HEK293T (cell line): ENCODE measurements around the gene BMPER.

Experiments used
- CTCF ChIA-PET: fragments of 350-600 bp; formaldehyde crosslinking; extraction: SDS; loops from one replicate; lab custom pipeline; 2021; ENCODE audit warnings: antibody characterized with exemption, inconsistent platforms; lab: Yijun Ruan, JAX
- POLR2A ChIA-PET: fragments of 350-600 bp; formaldehyde crosslinking; extraction: SDS; loops from one replicate; lab custom pipeline; 2020; ENCODE audit warnings: antibody characterized with exemption, inconsistent platforms; lab: Yijun Ruan, JAX
- DNase-seq: peaks from one replicate; pipeline ENCODE4 v3.0.0; 2012; ENCODE audit warnings: mixed read lengths; ENCODE audit errors: extremely low spot score
- ARNT ChIP-seq: fragments of 450-650 bp; IDR thresholded peaks from 2 replicates; pipeline ENCODE4 v1.6.1; 2017; ENCODE audit warnings: mild to moderate bottlenecking
- BHLHE40 ChIP-seq: fragments of 450-650 bp; IDR thresholded peaks from 2 replicates; pipeline ENCODE4 v1.6.1; 2016; ENCODE audit warnings: mild to moderate bottlenecking, moderate library complexity, borderline replicate concordance
- CTBP1 ChIP-seq: fragments of 450-650 bp; IDR thresholded peaks from 2 replicates; pipeline ENCODE4 v1.6.1; 2016; ENCODE audit warnings: borderline replicate concordance
- ELF4 ChIP-seq: fragments of 450-650 bp; IDR thresholded peaks from 2 replicates; pipeline ENCODE4 v1.6.1; 2017; ENCODE audit warnings: antibody characterized with exemption
- FOXA1 ChIP-seq: fragments of 450-650 bp; IDR thresholded peaks from 2 replicates; pipeline ENCODE4 v1.6.1; 2016; ENCODE audit warnings: mild to moderate bottlenecking
- FOXK2 ChIP-seq: fragments of 450-650 bp; IDR thresholded peaks from 2 replicates; pipeline ENCODE4 v1.6.1; 2016; ENCODE audit warnings: mild to moderate bottlenecking
- FOXM1 ChIP-seq: fragments of 450-650 bp; IDR thresholded peaks from 2 replicates; pipeline ENCODE4 v1.6.1; 2017; ENCODE audit warnings: mild to moderate bottlenecking, borderline replicate concordance
- HDGF ChIP-seq: fragments of 450-650 bp; IDR thresholded peaks from 2 replicates; pipeline ENCODE4 v1.6.1; 2017; ENCODE audit warnings: antibody characterized with exemption, borderline replicate concordance
- L3MBTL2 ChIP-seq: fragments of 450-650 bp; conservative IDR thresholded peaks from 2 replicates; pipeline ENCODE4 v1.6.1; 2016; ENCODE audit warnings: mild to moderate bottlenecking
- LEF1 ChIP-seq: fragments of 450-650 bp; IDR thresholded peaks from 2 replicates; pipeline ENCODE4 v1.6.1; 2017; ENCODE audit warnings: mild to moderate bottlenecking, borderline replicate concordance
- NFRKB ChIP-seq: fragments of 450-650 bp; IDR thresholded peaks from 2 replicates; pipeline ENCODE4 v1.6.1; 2016; ENCODE audit warnings: mild to moderate bottlenecking, moderate library complexity
- PKNOX1 ChIP-seq: fragments of 450-650 bp; IDR thresholded peaks from 2 replicates; pipeline ENCODE4 v1.6.1; 2016
- SP1 ChIP-seq: fragments of 450-650 bp; IDR thresholded peaks from 2 replicates; pipeline ENCODE4 v1.6.1; 2017
- SUZ12 ChIP-seq: fragments of 450-650 bp; IDR thresholded peaks from 2 replicates; pipeline ENCODE4 v1.6.1; 2016; ENCODE audit warnings: mild to moderate bottlenecking
- TARDBP ChIP-seq: fragments of 450-650 bp; IDR thresholded peaks from 2 replicates; pipeline ENCODE4 v1.6.1; 2016
- ZNF384 ChIP-seq: fragments of 450-650 bp; IDR thresholded peaks from 2 replicates; pipeline ENCODE4 v1.6.1; 2016

Gene BMPER

GRCh38 chr7:34067005-34067778 is 161.9 kb downstream of the BMPER start:
- ChIA-PET POLR2A (no interaction called here), CTCF (interaction anchor here (1.1 kb wide), 1 partner anchor 134 kb away, joined by 3 read pairs; no protein-coding TSS in a partner anchor)
- TF ChIP-seq ELF4 (no peak), HDGF (no peak), PKNOX1 (no peak), LEF1 (no peak), ZNF384 (no peak), FOXK2 (no peak), BHLHE40 (no peak), SUZ12 (no peak), ARNT (no peak), L3MBTL2 (no peak), NFRKB (no peak), FOXM1 (no peak), CTBP1 (no peak), TARDBP (no peak), SP1 (no peak), FOXA1 (no peak)
- DNase-seq: peak; percentile 19

GRCh38 chr7:34069676-34070075 is 164.3 kb downstream of the BMPER start:
- ChIA-PET POLR2A (interaction anchor here (1.2 to 1.4 kb wide), 2 partner anchors 18 kb away, joined by 3 to 5 read pairs; no protein-coding TSS in a partner anchor), CTCF (interaction anchor here (0.6 to 1.2 kb wide), 2 partner anchors 137 to 580 kb away, joined by 3 to 4 read pairs; no protein-coding TSS in a partner anchor)
- no peak for DNase-seq
- TF ChIP-seq NFRKB (no peak), ELF4 (no peak), SP1 (no peak), HDGF (no peak), L3MBTL2 (no peak), FOXM1 (no peak), CTBP1 (no peak), PKNOX1 (no peak), BHLHE40 (no peak), FOXK2 (no peak), TARDBP (no peak), LEF1 (no peak), SUZ12 (no peak), ZNF384 (no peak), ARNT (no peak), FOXA1 (no peak)

- DNase-seq: no peak
- CTCF ChIA-PET: interaction anchor here (0.6 to 1.2 kb wide), 2 partner anchors 138 to 292 kb away, joined by 3 to 4 read pairs; no protein-coding TSS in a partner anchor
- POLR2A ChIA-PET: no interaction called here
- TF ChIP-seq HDGF: no peak
- no peak for TF ChIP-seq SUZ12
- TF ChIP-seq BHLHE40: no peak
- TF ChIP-seq FOXM1: no peak
- no peak for TF ChIP-seq PKNOX1
- no peak for TF ChIP-seq FOXK2
- TF ChIP-seq L3MBTL2: no peak
- no peak for TF ChIP-seq ARNT
- no peak for TF ChIP-seq ZNF384
- no peak for TF ChIP-seq LEF1
- TF ChIP-seq SP1: no peak
- no peak for TF ChIP-seq TARDBP
- no peak for TF ChIP-seq NFRKB
- TF ChIP-seq FOXA1: no peak
- TF ChIP-seq CTBP1: no peak
- no peak for TF ChIP-seq ELF4
These were observed 165.4 kb downstream of the BMPER start for GRCh38 chr7:34070511-34071323.

GRCh38 chr7:34073676-34074075 is 168.3 kb downstream of the BMPER start:
- CTCF ChIA-PET: interaction anchor here (0.6 to 0.9 kb wide), 2 partner anchors 13 to 985 kb away, joined by 3 to 5 read pairs; no protein-coding TSS in a partner anchor
- POLR2A ChIA-PET: no interaction called here
- TF ChIP-seq ELF4 (no peak), FOXK2 (no peak)
- no peak for DNase-seq

GRCh38 chr7:34074421-34074820 is 169.1 kb downstream of the BMPER start:
- DNase-seq: no peak
- TF ChIP-seq L3MBTL2 (no peak), CTBP1 (no peak), FOXA1 (no peak), SP1 (no peak), FOXK2 (no peak), SUZ12 (no peak), FOXM1 (no peak), NFRKB (no peak), ARNT (no peak), ELF4 (no peak), ZNF384 (no peak), HDGF (no peak), BHLHE40 (no peak)
- POLR2A ChIA-PET: no interaction called here
- CTCF ChIA-PET: no interaction called here
